Tibial artery (tissue), 4 donors: ENCODE data around the gene TEAD1.

Source experiments
- DNase-seq, 2 donors: peaks; one replicate each; pipeline ENCODE4 v3.0.0-alpha.2; 2019
- H3K27ac ChIP-seq, 2 donors: fragments of 200-600 bp; sonication (generic) in 1 of 2; 1 replicate in 1 of 2; 2 replicates in 1 of 2; pipeline ENCODE4 v1.5.1; 2018 to 2019; ENCODE audit warnings: mild to moderate bottlenecking in 1 of 2
- H3K27me3 ChIP-seq, 2 donors: fragments of 200-600 bp; sonication (generic) in 1 of 2; one replicate each; pipeline versions ENCODE4 v1.5.1 to v1.6.0; 2016 to 2019
- H3K36me3 ChIP-seq, 3 donors: fragments of 200-600 bp; sonication (generic) in 2 of 3; one replicate each; pipeline ENCODE4 v1.5.1; 2016 to 2019; ENCODE audit warnings: mild to moderate bottlenecking in 2 of 3
- H3K4me1 ChIP-seq, 4 donors: fragments of 200-600 bp; sonication (generic) in 2 of 4; 1 replicate in 3 of 4; 2 replicates in 1 of 4; pipeline ENCODE4 v1.5.1; 2016 to 2019
- H3K4me3 ChIP-seq, 2 donors: fragments of 200-600 bp; sonication (generic) in 1 of 2; 1 replicate in 1 of 2; 2 replicates in 1 of 2; pipeline ENCODE4 v1.5.1; 2018 to 2019; ENCODE audit warnings: mild to moderate bottlenecking in 2 of 2
- H3K9me3 ChIP-seq, 3 donors: fragments of 200-600 bp; sonication (generic) in 1 of 3; one replicate each; pipeline ENCODE4 v1.5.1; 2016 to 2019
- CTCF ChIP-seq, 2 experiments: fragments of 200-600 bp in 1 of 2; fragments of 450-650 bp in 1 of 2; IDR thresholded peaks; one replicate each; pipeline ENCODE4 v1.5.1; 2017 to 2019; ENCODE audit warnings: antibody characterized with exemption in 2 of 2, mild to moderate bottlenecking in 1 of 2, moderate library complexity in 1 of 2
- intact Hi-C: fragments of 100-400 bp; cut with DNase I; formaldehyde crosslinking; loops from one replicate; pipeline ENCODE4 v1.15.0; 2023; ENCODE audit warnings: low total_unique reads

TEAD1 gene

GRCh38 chr11:12922980-12923507, 248.8 kb downstream of the TEAD1 start:
- intact Hi-C loops: no loop called here
- Histone ChIP-seq H3K4me1 (no peaks in the 10 kb centered on the region), H3K36me3 (peaks cover 0 to 18% (median 14%) of the 10 kb centered on the region in 3 donors), H3K27ac (no peak overlapping the region), H3K9me3 (no peaks in the 10 kb centered on the region), H3K27me3 (no peaks in the 10 kb centered on the region), H3K4me3 (no peak overlapping the region)
- no peak for DNase-seq
- no peak for TF ChIP-seq CTCF (IDR thresholded peaks at IDR 0.05)

DNA sequence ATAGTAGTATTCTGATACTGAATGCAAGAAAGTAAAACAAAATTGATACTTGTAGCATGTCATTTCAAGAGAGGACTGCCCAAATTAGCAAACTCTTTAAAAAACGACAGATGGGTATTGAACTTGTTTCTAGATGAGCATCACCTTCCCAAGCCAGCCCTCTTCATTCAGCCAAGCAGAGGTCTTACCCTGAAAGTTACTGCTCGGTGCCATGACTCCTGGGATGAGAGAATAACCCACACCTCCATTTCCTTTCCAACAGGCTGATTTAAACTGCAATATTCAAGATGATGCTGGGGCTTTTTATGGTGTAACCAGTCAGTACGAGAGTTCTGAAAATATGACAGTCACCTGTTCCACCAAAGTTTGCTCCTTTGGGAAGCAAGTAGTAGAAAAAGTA, 250.4 kb downstream of the TEAD1 start:
- intact Hi-C loops: no loop called here
- Histone ChIP-seq H3K4me1 (no peaks in the 10 kb centered on the region), H3K27me3 (no peaks in the 10 kb centered on the region), H3K36me3 (peaks cover 0 to 18% (median 14%) of the 10 kb centered on the region in 3 donors), H3K4me3 (no peak overlapping the region), H3K27ac (no peak overlapping the region), H3K9me3 (no peaks in the 10 kb centered on the region)
- DNase-seq: no peak
- TF ChIP-seq CTCF (IDR thresholded peaks at IDR 0.05): no peak

GRCh38 chr11:12925520-12925919, 251.3 kb downstream of the TEAD1 start:
- Histone ChIP-seq H3K27ac (no peak overlapping the region), H3K4me1 (no peaks in the 10 kb centered on the region), H3K9me3 (no peaks in the 10 kb centered on the region), H3K4me3 (no peak overlapping the region), H3K36me3 (peaks cover 0 to 19% (median 18%) of the 10 kb centered on the region in 3 donors), H3K27me3 (no peaks in the 10 kb centered on the region)
- no peak for TF ChIP-seq CTCF (IDR thresholded peaks at IDR 0.05)
- no peak for DNase-seq
- intact Hi-C loops: no loop called here

GRCh38 chr11:12927221-12927620, 253.0 kb downstream of the TEAD1 start:
- Histone ChIP-seq H3K36me3 (peaks cover 4 to 26% (median 26%) of the 10 kb centered on the region in 3 donors), H3K9me3 (no peaks in the 10 kb centered on the region), H3K4me3 (no peak overlapping the region), H3K4me1 (no peaks in the 10 kb centered on the region), H3K27me3 (no peaks in the 10 kb centered on the region), H3K27ac (no peak overlapping the region)
- no peak for TF ChIP-seq CTCF (IDR thresholded peaks at IDR 0.05)
- no peak for DNase-seq
- intact Hi-C loops: no loop called here

DNA sequence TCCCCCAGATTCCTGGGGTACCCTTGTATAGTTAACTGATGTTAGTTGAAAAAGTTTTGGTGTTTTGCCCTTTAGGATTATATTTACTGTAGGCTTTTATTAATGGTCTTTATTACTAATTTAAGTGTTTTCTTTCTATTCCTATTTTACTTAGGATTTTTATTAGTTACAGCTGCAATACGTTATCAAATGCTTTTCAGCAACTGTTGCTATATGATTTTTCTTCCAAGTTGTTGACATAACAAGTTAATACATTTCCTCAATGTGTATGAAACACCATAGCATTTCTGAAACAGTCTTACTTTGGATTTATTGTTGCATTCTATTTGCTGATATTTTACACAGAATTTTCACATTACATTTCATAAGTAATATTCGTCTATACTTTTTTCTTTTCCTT, 253.7 kb downstream of the TEAD1 start:
- Histone ChIP-seq H3K4me3 (no peak overlapping the region), H3K27me3 (no peaks in the 10 kb centered on the region), H3K27ac (no peak overlapping the region), H3K36me3 (peaks cover 5 to 33% (median 26%) of the 10 kb centered on the region in 3 donors), H3K9me3 (no peaks in the 10 kb centered on the region), H3K4me1 (no peaks in the 10 kb centered on the region)
- no peak for TF ChIP-seq CTCF (IDR thresholded peaks at IDR 0.05)
- intact Hi-C loops: no loop called here
- no peak for DNase-seq

DNA sequence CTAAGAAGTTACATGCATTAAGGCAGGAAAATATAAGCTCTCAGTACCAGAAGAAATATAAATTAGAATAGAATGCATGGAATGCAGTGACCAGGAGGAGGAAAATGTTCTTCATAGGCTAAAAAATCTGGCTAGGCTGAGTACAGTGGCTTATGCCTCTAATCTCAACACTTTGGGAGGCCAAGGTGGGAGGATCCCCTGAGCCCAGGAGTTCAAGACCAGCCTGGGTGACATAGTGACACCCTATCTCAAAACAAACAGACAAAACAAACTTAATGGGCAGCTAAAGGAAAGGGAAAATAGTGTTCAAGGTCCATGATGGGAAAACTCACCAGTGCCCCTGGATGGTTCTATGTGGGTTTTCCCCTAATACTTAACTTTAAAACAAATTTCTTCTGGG, 256.6 kb downstream of the TEAD1 start:
- Histone ChIP-seq H3K27ac (no peak overlapping the region), H3K36me3 (peaks cover 5 to 24% (median 16%) of the 10 kb centered on the region in 3 donors), H3K4me1 (no peaks in the 10 kb centered on the region), H3K9me3 (no peaks in the 10 kb centered on the region), H3K4me3 (no peak overlapping the region), H3K27me3 (no peaks in the 10 kb centered on the region)
- TF ChIP-seq CTCF (IDR thresholded peaks at IDR 0.05): no peak
- no peak for DNase-seq
- intact Hi-C loops: no loop called here
